Measurements from ENCODE around the gene SEZ6L. TPM values are rescaled to one million over a fixed set of nuclear protein-coding genes. Genes with fewer than 3 reads are reported as not detected.

SEZ6L gene
- total RNA-seq, 1 donor from 2014 or later, result 2.3 TPM

- DNase-seq (ENCODE audit: low read depth) (no peak), FAIRE-seq (no peak)
- Histone ChIP-seq H4K20me1 (ENCODE audit: insufficient read depth, low read length) (no peaks in the 10 kb centered on the region), H3K4me1 (ENCODE audit: insufficient read depth, low read length) (no peaks in the 10 kb centered on the region), H3K36me3 (ENCODE audit: insufficient read depth, low read length) (no peaks in the 10 kb centered on the region), H3K4me3 (ENCODE audit: insufficient read depth, low read depth, low read length) (no peak overlapping the region), H3K79me2 (ENCODE audit: insufficient read depth, low read length) (no peaks in the 10 kb centered on the region), H2AFZ (ENCODE audit: low read depth, low read length) (no peak overlapping the region), H3K9ac (ENCODE audit: low read length) (no peak overlapping the region), H3K4me2 (ENCODE audit: low read length) (no peak overlapping the region), H3K27ac (ENCODE audit: low read depth, low read length) (no peak overlapping the region), H3K27me3 (ENCODE audit: insufficient read depth, low read length) (peaks cover 6% of the 10 kb centered on the region), H3K9me3 (ENCODE audit: insufficient read depth, low read depth, low read length) (no peaks in the 10 kb centered on the region)
- TF ChIP-seq EZH2 (IDR thresholded peaks at IDR 0.05; ENCODE audit: insufficient read depth, low read length) (no peak), CTCF (IDR thresholded peaks at IDR 0.05; ENCODE audit: insufficient read depth, low read depth, low read length) (no peak)
- no peaks in the 10 kb centered on the region for H3K36me3 Mint-ChIP-seq (ENCODE audit: low read depth, unreplicated experiment)
- no peaks in the 10 kb centered on the region for H3K9me3 Mint-ChIP-seq (ENCODE audit: unreplicated experiment)
- no peak overlapping the region for H3K4me3 Mint-ChIP-seq (ENCODE audit: unreplicated experiment)
- peaks cover 5% of the 10 kb centered on the region for H3K4me1 Mint-ChIP-seq (ENCODE audit: low read depth, unreplicated experiment)
- peaks cover 22% of the 10 kb centered on the region for H3K27me3 Mint-ChIP-seq (ENCODE audit: low read depth, unreplicated experiment)
- H3K27ac Mint-ChIP-seq (ENCODE audit: unreplicated experiment), result no peak overlapping the region
These were observed 122.8 kb downstream of the SEZ6L start for GRCh38 chr22:26291940-26292666.

GRCh38 chr22:26292667-26292995 lies 123.4 kb downstream of the SEZ6L start:
- Mint-ChIP-seq H3K4me1 (ENCODE audit: low read depth, unreplicated experiment) (peaks cover 5% of the 10 kb centered on the region), H3K36me3 (ENCODE audit: low read depth, unreplicated experiment) (no peaks in the 10 kb centered on the region), H3K9me3 (ENCODE audit: unreplicated experiment) (no peaks in the 10 kb centered on the region), H3K27me3 (ENCODE audit: low read depth, unreplicated experiment) (peaks cover 23% of the 10 kb centered on the region), H3K27ac (ENCODE audit: unreplicated experiment) (no peak overlapping the region), H3K4me3 (ENCODE audit: unreplicated experiment) (no peak overlapping the region)
- Histone ChIP-seq H3K79me2 (ENCODE audit: insufficient read depth, low read length) (no peaks in the 10 kb centered on the region), H3K36me3 (ENCODE audit: insufficient read depth, low read length) (no peaks in the 10 kb centered on the region), H3K4me3 (ENCODE audit: insufficient read depth, low read depth, low read length) (no peak overlapping the region), H3K4me2 (ENCODE audit: low read length) (no peak overlapping the region), H3K9me3 (ENCODE audit: insufficient read depth, low read depth, low read length) (no peaks in the 10 kb centered on the region), H3K27me3 (ENCODE audit: insufficient read depth, low read length) (peaks cover 6% of the 10 kb centered on the region), H3K4me1 (ENCODE audit: insufficient read depth, low read length) (no peaks in the 10 kb centered on the region), H2AFZ (ENCODE audit: low read depth, low read length) (no peak overlapping the region), H3K27ac (ENCODE audit: low read depth, low read length) (no peak overlapping the region), H4K20me1 (ENCODE audit: insufficient read depth, low read length) (no peaks in the 10 kb centered on the region), H3K9ac (ENCODE audit: low read length) (no peak overlapping the region)
- FAIRE-seq (no peak), DNase-seq (ENCODE audit: low read depth) (no peak)
- TF ChIP-seq EZH2 (IDR thresholded peaks at IDR 0.05; ENCODE audit: insufficient read depth, low read length) (no peak), CTCF (IDR thresholded peaks at IDR 0.05; ENCODE audit: insufficient read depth, low read depth, low read length) (no peak)

- FAIRE-seq (no peak), DNase-seq (ENCODE audit: low read depth) (no peak)
- Histone ChIP-seq H3K9ac (ENCODE audit: low read length) (no peak overlapping the region), H3K36me3 (ENCODE audit: insufficient read depth, low read length) (no peaks in the 10 kb centered on the region), H4K20me1 (ENCODE audit: insufficient read depth, low read length) (no peaks in the 10 kb centered on the region), H2AFZ (ENCODE audit: low read depth, low read length) (no peak overlapping the region), H3K4me2 (ENCODE audit: low read length) (no peak overlapping the region), H3K4me1 (ENCODE audit: insufficient read depth, low read length) (no peaks in the 10 kb centered on the region), H3K4me3 (ENCODE audit: insufficient read depth, low read depth, low read length) (no peak overlapping the region), H3K27ac (ENCODE audit: low read depth, low read length) (no peak overlapping the region), H3K9me3 (ENCODE audit: insufficient read depth, low read depth, low read length) (no peaks in the 10 kb centered on the region), H3K79me2 (ENCODE audit: insufficient read depth, low read length) (no peaks in the 10 kb centered on the region), H3K27me3 (ENCODE audit: insufficient read depth, low read length) (peaks cover 6% of the 10 kb centered on the region)
- TF ChIP-seq EZH2 (IDR thresholded peaks at IDR 0.05; ENCODE audit: insufficient read depth, low read length), result no peak
- no peak for TF ChIP-seq CTCF (IDR thresholded peaks at IDR 0.05; ENCODE audit: insufficient read depth, low read depth, low read length)
- Mint-ChIP-seq H3K4me3 (ENCODE audit: unreplicated experiment) (no peak overlapping the region), H3K36me3 (ENCODE audit: low read depth, unreplicated experiment) (no peaks in the 10 kb centered on the region), H3K4me1 (ENCODE audit: low read depth, unreplicated experiment) (peaks cover 5% of the 10 kb centered on the region), H3K27ac (ENCODE audit: unreplicated experiment) (no peak overlapping the region), H3K27me3 (ENCODE audit: low read depth, unreplicated experiment) (peaks cover 18% of the 10 kb centered on the region), H3K9me3 (ENCODE audit: unreplicated experiment) (no peaks in the 10 kb centered on the region)
These were observed 126.4 kb downstream of the SEZ6L start for GRCh38 chr22:26295563-26296126.
